Mammary epithelial cell (primary cell): ENCODE data around the gene RNF128.

Experiments
- CTCF ChIP-seq, 2 donors: IDR thresholded peaks in 1 of 2; conservative IDR thresholded peaks in 1 of 2; 2 replicates each; pipeline ENCODE4 v1.5.1; 2011 to 2012; ENCODE audit warnings: inconsistent platforms in 2 of 2, low read length in 2 of 2, mild to moderate bottlenecking in 2 of 2, control low read depth in 1 of 2, low read depth in 1 of 2; ENCODE audit not compliant: insufficient read depth in 1 of 2; ENCODE audit errors: extremely low read depth in 1 of 2
- EZH2 ChIP-seq: IDR thresholded peaks from 2 replicates; pipeline ENCODE4 v1.6.1; 2012; ENCODE audit warnings: low read length, inconsistent platforms, borderline replicate concordance

- TF ChIP-seq CTCF (conservative IDR thresholded peaks at IDR 0.05 in 1 of 2, IDR thresholded peaks at IDR 0.05 in 1 of 2; ENCODE audit: extremely low read depth in 1 of 2, insufficient read depth in 1 of 2, low read depth in 1 of 2, low read length in 2 of 2) (no peak), EZH2 (no peak)
Measured at GRCh38 chrX:106711375-106711774, 15.1 kb upstream of the RNF128 start.
